NCI-H1105 (cell line): ENCODE data around the gene CRY2.
"Not testable (repeated sequence)": the region's sequence is repeated elsewhere in the genome, so short reads cannot be mapped to it uniquely, and the experiment has no call there.

ENCODE experiments used
- DNase-seq: peaks from one replicate; lab custom pipeline; 2025; lab: John Stamatoyannopoulos, UW

CRY2 gene

GRCh38 chr11:45899448-45900174 lies 52.3 kb downstream of the CRY2 start:
- peak; percentile 95 for DNase-seq

- not testable (repeated sequence) for DNase-seq
Measured at GRCh38 chr11:45900175-45900800, 53.0 kb downstream of the CRY2 start.

GRCh38 chr11:45900916-45901617 lies 53.8 kb downstream of the CRY2 start:
- peak; percentile 28 for DNase-seq

GRCh38 chr11:45901626-45902025 lies 54.4 kb downstream of the CRY2 start:
- DNase-seq, result no peak

- DNase-seq, result no peak
Measured at GRCh38 chr11:45902452-45903380, 55.4 kb downstream of the CRY2 start.

GRCh38 chr11:45904309-45904915 lies 57.1 kb downstream of the CRY2 start:
- no peak for DNase-seq

GRCh38 chr11:45905095-45905494 lies 57.8 kb downstream of the CRY2 start:
- DNase-seq, result no peak

GRCh38 chr11:45905576-45905975 lies 58.3 kb downstream of the CRY2 start:
- not testable (repeated sequence) for DNase-seq

- no peak for DNase-seq
Measured at GRCh38 chr11:45906096-45906682, 58.9 kb downstream of the CRY2 start.

- no peak for DNase-seq
Measured at GRCh38 chr11:45906965-45907611, 59.8 kb downstream of the CRY2 start, which contains the start of gene FREY1. Gene FREY1, minus strand, starts transcription at chr11:45907271. Its CDS starts 26 bp downstream, at chr11:45907245.

GRCh38 chr11:45907911-45908370 lies 60.7 kb downstream of the CRY2 start:
- DNase-seq, result no peak

- no peak for DNase-seq
Measured at GRCh38 chr11:45909594-45910475, 62.6 kb downstream of the CRY2 start.

- no peak for DNase-seq
Measured at GRCh38 chr11:45910623-45911022, 63.3 kb downstream of the CRY2 start.

GRCh38 chr11:45913514-45913913 lies 66.2 kb downstream of the CRY2 start:
- DNase-seq, result no peak

GRCh38 chr11:45913942-45914635 lies 66.8 kb downstream of the CRY2 start:
- DNase-seq, result no peak

- DNase-seq, result no peak
Measured at GRCh38 chr11:45915446-45915845, 68.2 kb downstream of the CRY2 start.

GRCh38 chr11:45917286-45917622 lies 70.0 kb downstream of the CRY2 start:
- no peak for DNase-seq

- DNase-seq, result peak; percentile 98
Measured at GRCh38 chr11:45917623-45918330, 70.5 kb downstream of the CRY2 start, which contains the start of gene PEX16. Gene PEX16, minus strand, starts transcription at chr11:45917877. Its CDS starts 66 bp downstream, at chr11:45917811.
